Breast epithelium (tissue), 3 donors: ENCODE measurements around the gene MTURN.

Source experiments
- CTCF ChIP-seq, 3 donors: fragments of 450-650 bp; IDR thresholded peaks; one replicate each; pipeline ENCODE4 v1.5.1; 2016 to 2017; ENCODE audit warnings: antibody characterized with exemption in 3 of 3, mild to moderate bottlenecking in 3 of 3, moderate library complexity in 3 of 3
- POLR2A ChIP-seq: fragments of 450-650 bp; IDR thresholded peaks from one replicate; pipeline ENCODE4 v1.6.1; 2016; ENCODE audit warnings: antibody characterized with exemption, mild to moderate bottlenecking, moderate library complexity
- POLR2AphosphoS5 ChIP-seq, 3 donors: sonication (generic); formaldehyde crosslinking; IDR thresholded peaks; one replicate each; pipeline ENCODE4 v1.6.1; 2017; ENCODE audit warnings: antibody characterized with exemption in 3 of 3

- TF ChIP-seq CTCF (IDR thresholded peaks at IDR 0.05), result no peak
- TF ChIP-seq POLR2A, result no peak
- TF ChIP-seq POLR2AphosphoS5 (IDR thresholded peaks at IDR 0.05), result no peak
Observed at GRCh38 chr7:30117896-30118295, 16.9 kb upstream of the MTURN start.
